ENCODE measurements around the gene ANOS1. TPM values are rescaled to one million over a fixed set of nuclear protein-coding genes. Genes with fewer than 3 reads are reported as not detected.

Gene ANOS1
- polyA plus RNA-seq, 12 donors, result 21.7 to 53.3 (median 30.8) TPM; not detected in 1

Other genes starting within 250 kb of the ANOS1 start
- gene FAM9A, start 69.2 kb upstream of the ANOS1 start, polyA plus RNA-seq (ENCODE audit: insufficient read length in 12 of 12), result under 1 TPM in 1 of 12 donors, not detected in 11; 0.23 TPM